Measurements from ENCODE around the gene COL15A1.
"Not testable (repeated sequence)": the region's sequence is repeated elsewhere in the genome, so short reads cannot be mapped to it uniquely, and the experiment has no call there.

The COL15A1 gene

DNA sequence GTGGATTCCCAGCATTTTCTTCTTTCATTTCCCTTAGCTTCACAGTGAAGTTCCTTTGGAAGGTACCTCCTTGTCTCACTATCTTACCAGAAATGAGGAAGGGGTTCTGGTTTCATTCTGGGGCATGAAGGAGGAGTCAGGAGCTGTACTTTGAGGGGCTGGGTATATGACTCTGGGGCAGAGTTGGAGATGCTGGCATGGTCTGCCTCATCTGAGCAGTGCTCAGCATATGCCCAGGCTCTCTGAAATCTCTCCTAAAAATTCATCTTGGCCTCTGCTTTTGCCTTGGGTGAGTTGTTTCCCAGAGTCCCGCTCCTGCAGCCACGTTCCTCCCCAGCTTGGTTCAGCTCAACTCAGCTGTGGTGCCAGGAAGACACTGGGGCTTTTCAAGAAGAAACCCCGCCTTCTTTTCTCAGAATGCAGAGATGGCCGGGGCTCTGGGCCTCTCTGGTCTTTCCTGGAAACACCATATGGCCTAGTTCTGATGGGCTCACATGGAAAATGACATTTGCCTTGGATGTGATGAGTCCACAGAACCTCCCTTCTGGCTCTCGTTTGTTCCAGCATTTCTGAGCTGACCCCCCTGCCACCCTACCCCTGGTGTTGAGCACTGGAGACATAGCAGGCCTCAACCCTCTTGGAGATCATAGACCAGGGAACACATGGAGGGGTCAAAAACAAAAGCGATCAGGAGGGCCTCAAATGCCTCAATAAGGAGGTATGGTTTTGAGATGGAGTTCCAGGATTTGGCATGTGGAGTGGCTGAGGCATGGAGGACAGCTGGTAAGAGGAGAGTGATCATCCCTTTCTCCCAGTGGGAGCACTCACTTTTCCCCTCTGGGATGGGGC is 149.2 kb downstream of the COL15A1 start:
- no peak for DNase-seq

DNA sequence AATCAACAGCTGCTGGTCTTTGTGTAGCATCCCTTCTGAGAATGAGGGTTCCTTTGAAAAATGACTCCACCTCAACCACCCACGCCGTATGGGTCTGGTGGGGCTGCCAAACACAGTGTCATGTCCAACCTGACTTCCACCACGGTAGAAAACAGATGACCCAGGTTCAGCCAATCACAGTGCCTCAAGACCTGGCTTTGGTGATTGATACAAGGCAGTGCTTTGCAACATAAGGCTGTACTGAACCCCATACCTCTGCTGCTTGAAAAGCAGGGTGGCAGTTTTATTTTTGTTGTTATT is 149.7 kb downstream of the COL15A1 start:
- DNase-seq = no peak

DNA sequence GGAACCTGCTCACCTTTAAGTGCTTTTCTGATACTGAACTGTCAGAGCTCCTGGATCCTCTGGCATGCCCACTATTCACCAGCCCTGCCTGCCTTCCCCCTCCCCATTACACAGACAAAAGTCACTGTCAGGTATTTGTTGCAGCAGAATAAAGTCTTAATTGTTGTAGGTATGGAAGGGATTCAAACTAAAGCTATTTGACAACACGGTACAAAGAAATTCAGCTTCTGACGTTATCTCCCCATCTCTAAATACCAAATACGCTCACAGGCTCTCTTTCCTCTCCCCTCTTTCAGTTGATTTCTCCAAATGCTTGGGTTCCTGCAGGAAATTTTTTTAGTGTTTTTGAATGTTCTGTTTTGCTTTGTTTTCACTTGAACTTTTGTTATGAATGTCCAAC is 151.9 kb downstream of the COL15A1 start:
- DNase-seq = no peak

DNA sequence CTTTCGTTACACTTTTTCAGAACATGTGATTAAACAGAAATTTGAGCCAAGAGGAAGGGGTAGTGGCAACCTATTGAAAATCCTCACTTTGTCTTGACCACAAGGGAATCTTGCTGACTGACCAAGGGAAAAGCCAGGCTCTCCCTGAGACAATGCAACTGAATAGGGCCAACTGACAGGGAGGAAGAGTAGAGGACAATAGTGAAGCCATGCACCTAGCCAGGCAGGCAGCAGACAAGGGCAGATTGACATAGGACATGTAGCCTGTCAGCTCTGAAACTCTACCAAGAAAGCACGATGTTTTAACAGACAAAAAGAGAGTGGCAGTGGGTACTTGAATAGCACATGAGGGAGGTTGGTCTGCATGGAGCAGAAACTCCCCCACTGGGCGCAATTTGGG is 152.7 kb downstream of the COL15A1 start:
- DNase-seq = no peak

DNA sequence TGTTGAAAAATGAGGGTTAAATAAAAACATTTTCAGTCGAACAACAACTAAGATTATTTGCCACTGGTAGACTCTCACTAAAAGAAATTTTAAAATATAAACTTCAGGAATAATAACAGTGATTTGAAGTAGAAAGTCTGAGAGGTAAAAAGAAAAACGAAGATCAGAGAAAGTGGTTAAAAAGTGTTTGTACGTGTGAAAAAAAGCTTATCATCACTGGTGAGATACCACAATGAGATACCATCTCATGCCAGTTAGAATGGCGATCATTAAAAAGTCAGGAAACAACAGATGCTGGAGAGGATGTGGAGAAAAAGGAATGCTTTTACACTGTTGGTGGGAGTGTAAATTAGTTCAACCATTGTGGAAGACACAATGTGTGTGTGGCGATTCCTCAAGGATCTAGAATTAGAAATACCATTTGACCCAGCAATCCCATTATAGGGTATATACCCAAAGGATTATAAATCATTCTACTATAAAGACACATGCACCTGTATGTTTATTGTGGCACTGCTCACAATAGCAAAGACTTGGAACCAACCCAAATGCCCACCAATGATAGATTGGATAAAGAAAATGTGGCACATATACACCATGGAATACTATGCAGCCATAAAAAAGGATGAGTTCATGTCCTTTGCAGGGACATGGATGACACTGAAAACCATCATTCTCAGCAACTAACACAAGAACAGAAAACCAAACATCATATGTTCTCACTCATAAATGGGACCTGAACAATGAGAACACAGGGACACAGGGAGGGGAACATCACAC is 156.3 kb downstream of the COL15A1 start:
- DNase-seq = not testable (repeated sequence)

DNA sequence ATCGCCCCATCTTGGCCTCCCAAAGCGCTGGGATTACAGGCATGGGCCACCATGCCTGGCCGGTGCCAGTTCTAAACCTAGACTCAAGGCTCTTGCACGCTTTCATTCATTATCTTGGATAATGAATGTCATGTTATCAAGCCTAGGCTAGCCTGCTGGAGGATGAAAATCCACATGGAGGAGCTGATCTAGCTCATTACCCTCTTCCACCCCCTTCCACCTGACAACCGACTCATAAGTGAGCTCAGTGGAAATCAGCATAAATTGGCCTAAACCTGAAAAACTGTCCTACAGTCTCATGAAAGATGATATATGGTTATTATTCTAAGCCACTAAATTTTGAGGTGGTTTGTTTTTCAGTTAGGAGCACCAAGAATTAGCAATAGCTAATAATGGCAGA is 157.6 kb downstream of the COL15A1 start:
- no peak for DNase-seq

DNA sequence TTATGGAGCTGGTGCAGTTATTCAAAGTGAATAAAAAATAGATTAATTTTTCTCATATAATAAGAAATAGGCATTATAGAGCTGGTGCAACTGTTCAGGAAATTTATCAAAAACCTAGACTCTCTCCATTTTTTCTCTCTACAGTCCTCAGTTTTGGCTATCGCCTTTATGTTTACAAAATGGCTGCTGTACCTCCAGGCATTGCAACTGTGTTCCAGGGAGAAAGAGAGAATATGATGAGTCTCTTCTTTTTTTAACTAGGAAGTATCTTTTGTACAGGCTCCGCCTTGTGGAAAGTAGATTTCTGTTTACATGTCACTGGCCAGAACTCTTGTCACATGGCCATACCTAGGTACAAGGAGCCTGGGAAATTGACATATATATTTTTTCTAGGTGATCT is 158.1 kb downstream of the COL15A1 start:
- DNase-seq = no peak

DNA sequence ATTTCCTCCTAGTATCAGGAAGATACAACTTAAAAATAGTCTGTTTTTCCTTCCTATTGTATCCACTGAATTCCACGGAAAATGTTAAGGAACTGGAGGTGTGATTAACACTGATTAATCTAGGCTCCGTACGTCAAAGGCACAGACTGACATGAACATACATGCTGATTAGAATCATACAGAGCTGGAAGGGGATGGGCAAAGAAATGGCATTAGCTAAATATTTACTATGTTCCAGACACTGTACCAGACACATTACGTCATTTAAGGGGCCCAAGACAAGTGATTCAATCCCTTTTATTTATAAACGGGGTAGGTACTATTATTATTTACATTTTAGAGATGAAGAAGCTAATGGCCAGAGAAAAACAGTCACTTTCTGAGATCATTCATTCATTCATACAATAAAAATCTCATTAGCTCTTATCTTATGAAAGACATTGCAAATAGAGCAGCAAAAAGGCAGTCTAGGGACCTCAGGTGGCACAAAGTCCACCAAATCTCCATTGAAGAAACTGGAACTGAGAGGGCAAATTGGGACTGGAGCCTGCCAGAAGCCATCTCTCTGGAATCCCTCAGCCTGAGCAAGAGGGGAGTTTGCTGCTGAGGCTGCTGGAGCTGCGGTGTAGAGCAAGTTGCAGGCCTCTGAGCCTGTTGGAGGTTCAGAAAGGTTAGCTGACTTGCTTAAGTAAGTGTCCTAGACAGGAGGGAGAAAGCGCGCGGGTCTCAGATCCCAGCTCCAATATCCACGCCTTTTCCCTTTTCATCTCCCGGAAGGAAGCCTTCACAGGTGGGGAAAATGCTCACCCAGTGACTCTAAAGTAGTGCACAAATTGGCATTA is 159.6 kb downstream of the COL15A1 start:
- no peak for DNase-seq

DNA sequence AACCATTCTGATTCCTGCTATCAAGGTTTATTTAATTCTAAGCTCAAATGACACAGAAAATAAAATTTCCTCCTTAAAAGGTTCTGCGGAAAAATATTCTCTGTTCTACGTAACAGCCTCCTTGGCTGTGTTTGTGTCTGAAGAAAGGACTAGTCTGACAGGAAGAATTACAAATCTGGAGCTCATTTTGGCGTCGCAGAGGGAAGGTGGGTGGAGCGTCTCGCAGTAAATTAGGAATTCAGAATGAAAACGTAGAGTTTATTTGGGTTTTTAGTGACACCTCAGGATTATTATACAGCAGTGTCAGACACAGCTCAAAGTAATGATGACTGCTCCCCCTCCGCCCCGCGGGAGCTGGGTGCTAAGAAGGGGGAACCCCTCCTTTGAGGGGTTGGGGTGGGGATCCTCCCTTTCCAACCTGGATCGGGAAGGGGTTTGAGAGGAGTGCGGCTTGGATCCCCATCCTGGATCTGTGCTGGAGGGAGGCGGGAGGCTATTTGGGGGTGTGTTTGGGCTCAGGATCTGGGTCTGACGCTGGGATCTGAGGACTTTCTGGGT is 160.3 kb downstream of the COL15A1 start:
- no peak for DNase-seq

DNA sequence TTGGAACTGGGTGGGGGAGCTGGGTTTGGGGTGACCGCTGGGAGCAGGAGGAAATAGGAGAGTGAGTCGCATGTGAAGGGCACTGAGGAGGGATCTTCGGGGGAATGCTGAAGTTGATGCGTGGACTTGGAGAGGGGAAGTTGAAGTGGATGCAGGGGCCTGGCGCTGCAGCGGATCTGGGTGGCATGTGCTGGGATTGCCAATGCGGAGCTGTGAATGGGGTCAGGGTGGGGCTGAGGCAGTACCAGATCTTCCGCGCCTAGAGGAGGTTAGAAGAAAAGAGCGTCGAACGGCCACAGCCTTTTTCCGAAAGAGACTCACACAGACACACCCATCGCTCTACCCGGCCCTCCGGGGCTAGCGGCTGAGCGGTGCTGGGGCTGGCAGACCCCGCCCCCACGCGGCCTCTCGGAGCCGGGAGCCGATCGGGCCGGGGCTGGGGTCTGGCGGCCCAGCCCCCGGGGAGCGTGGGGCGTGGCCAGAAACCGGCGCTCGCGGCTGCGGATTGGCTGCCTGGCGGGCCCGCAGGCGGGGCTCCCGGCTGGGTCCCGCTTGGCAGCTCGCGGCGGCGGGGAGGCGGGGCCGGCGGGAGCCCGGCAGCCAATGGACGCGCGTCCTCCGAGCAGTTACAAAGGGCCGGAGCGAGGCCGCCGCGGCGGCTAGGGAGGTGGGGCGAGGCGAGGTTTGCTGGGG is 160.9 kb downstream of the COL15A1 start, which contains the start of gene TGFBR1:
Gene TGFBR1, plus strand, starts transcription at position 655 of the 693 bp plus-strand sequence. CDS start 93 bp downstream, outside the sequence.
- DNase-seq = peak; percentile 66

DNA sequence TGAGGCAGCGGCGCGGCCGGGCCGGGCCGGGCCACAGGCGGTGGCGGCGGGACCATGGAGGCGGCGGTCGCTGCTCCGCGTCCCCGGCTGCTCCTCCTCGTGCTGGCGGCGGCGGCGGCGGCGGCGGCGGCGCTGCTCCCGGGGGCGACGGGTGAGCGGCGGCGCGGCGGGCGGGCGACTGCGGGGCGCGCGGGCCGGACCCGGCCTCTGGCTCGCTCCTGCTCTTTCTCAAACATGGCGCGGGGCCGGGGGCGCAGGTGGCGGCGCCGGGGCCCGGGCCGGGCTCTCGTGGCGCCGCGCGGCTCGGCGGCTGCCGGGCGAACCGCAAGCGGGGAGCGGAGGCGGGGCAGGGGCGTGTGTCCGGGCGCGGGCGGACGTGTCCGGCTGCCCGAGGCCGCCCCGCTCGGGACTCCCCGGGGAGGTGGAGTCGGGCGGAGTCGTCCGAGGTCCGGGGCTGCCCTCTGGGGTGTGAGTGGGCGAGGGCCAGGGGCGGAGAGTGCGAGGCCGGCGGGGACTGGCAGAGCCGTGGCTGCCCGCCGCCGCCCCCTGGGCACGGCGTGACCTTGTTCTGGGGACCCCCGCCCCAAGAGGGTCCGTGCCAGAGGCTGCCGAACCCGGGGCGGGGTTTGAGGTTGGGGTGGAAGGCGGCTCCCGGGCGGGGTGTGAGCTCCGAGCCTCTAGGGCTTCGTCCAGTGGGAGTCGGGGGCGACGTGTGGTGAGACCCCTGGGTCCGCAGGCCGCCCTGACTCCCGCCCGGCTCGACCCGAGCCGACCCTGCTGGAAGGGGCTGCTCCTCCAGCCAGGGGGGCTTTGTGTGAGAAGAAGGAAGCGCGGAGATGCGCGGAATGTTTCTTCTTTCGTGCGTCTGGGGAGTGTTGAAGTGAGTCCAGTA is 161.7 kb downstream of the COL15A1 start:
- no peak for DNase-seq

DNA sequence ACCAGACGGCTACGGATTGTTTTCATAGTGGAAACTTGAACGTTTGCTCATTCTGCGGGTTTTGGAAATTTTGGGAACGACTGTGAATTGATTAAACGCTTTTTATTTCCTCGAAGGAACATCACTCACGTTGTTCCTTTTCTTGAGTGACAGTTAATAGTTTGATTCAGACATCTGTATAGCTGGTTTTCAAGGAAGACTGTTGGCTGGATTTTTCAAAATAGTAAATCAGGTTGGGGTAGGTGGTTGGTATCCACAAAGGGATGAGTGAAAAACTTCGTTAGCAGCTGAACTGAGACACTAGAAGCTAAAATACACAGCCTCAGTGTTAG is 162.3 kb downstream of the COL15A1 start:
- DNase-seq = no peak

DNA sequence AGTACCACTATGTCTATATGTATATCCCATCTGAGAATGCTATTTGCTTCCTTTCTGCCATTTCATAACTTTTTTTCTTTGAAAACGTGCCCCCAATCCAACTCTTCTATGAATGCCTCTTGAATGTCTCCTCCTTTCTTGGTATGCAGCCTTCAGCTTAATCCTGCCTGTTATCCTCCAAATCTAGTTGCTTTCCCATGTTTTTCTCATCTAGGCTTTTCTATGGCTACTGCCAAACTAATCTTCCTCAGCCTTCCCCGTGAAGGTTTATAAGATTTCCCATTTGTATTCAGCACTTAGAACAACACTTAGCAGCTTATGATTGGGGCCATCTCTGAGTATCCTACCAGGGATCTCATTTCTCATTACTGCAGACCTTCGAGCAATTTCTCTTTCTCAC is 163.7 kb downstream of the COL15A1 start:
- DNase-seq = no peak

DNA sequence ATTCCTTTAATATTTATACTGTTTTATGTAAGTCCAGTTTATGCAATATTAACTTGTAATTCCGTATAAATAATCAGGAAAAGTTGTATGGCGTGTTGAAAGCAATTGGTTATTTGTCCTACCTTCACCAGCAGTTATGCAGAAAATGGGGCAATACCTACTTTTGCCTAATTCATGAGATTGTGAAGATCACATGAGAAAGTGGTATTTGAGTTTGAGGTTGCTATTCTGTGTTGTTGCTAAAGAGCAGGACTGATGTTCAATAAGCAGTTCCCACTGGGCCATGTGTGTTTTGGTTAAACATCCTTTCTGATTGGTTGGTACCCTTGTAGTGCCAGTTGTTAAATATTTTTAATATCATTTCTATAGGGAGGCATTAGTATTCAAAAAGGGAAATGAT is 164.4 kb downstream of the COL15A1 start:
- no peak for DNase-seq

DNA sequence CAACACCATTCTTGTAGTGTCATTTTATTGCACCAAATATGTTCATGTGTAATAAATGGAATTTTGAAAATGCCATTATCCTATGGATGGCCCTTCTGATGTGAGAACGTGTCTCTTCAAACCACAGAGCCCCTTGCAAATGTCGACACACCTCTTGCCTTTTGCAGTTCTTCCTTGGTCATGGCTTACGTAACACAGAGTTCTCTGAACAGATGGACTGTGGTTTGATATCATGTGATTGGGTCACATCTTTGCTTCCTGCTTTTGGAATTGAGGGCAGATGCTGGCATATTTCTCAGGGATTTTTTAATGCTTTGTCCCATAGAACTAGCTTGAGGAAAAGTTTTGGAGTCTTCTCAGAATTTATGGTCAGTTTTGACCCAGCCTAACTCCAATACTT is 165.8 kb downstream of the COL15A1 start:
- no peak for DNase-seq

DNA sequence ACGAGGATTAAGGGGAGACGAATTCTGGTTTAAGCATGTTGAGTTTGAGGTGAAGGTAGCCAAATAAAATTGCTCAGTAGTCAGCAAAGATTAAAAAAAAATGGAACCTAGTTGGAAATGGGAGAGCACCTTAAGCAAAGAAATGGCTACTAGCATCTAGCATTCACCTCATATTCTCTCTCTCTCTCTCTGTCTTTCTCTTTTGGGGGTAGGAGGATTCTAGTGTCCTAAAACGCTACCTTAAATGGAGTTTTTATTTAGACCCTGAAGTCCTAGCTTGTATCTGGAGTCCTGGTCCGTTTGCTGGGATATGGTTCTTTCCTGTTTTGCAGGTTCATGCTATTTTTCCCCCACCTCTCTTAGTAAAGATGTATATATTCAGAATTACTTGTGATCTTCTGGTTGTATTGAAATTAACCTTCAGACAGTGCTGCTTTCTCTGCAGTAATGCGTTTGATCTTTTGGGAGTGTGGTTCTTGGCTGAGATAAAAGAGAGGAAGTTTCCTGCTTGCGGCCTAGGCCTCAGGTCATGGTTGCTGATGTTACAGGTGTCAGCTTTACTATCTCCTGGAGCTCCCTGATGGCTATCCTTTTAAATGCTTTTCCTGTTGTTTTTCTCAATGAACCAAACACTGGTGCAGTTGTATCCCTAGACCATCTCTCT is 169.2 kb downstream of the COL15A1 start:
- DNase-seq = no peak

DNA sequence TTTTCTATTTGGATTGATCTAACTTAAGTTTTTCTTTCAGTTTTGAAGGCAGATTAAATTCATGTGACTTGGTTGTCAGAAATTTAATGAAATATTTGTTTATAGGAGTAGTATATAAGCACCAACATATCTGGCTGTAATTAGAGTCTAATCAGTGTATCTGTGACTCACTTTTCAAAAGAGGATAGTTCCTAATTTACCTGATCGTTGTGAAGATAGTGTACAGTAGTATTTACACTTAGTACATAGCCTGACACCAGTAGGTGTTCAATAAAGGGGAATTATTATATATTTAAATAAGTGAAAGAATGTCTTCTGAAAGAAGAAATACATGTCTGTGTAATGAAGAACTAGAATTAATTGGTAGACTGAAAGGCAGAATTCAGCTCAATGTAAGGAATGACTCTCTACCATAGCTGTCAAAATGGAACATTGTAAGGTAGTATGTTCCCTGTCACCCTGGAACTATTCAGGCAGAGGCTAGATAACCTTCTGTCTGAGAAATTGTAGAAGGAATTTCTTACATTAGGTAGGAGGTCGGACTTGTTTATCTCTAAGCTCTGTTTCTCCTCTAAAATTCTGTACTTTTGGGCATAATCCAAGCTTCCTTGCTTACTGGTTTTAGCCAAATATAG is 169.8 kb downstream of the COL15A1 start:
- DNase-seq = no peak

DNA sequence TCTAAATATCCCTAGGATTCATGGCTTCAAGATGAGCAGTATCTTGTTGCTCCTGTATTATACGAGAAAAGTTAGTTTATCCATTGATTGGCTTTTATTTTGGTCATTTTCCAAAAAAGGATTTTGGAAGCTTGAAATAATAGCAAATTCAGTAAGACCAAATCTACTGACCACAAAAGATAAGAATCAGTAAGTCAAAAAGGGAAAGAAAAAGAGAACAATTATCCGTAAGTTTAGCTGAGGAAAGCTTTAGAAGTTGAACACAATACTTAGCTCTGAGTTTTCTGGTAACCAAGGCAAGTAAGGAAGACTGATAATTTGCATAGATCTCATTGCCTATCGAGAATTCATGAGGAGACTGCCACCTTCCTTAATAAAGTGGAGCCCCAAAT is 170.3 kb downstream of the COL15A1 start:
- no peak for DNase-seq

DNA sequence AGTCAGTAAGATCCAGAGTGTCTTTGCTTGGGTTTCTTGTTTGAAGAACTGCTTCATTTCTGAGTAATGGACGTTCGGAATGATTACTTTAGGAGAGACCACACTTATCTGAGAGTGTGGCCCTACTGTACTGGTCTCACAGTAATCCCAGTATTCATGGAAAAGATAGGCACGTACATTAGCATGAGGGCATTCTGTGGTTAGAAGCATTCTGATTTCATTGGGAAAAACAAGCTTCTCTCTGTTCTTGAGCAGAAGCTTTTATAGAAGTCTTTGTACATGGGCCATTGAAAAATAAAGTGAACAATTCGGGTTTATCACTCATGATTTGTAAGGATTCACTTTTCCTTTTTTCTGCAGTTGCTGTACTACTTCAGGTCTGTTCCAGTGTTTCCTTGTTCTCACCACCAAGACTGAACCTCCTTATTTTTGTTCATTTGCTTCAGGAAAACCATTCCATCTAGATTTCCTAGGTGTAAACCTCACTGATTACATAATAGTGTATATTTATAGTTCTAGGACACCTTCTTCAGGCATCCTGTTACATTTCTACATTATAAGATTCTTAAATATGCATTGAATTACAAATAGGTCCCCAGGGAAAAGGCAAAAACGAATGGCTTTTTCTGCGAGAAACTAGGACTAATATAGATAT is 171.3 kb downstream of the COL15A1 start:
- DNase-seq = no peak

DNA sequence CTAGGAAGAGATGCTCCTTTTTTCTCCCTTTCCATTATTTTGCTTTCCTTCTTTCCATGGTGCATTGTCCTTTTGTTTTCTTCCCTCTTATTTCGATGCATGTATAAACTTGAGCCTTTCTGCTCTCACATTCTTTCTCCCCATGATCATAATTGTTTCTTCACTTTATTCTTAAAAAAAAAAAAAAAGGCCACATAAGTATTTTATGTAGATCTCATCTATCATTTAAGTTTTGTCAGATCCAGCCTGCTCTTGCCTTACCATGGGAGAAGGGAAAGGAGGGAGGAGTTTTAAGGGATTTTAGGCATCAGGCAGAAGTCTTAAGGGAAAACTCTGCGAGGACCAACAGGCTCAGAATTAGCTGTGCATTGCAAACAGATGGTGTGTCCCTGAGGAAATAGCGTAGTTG is 172.3 kb downstream of the COL15A1 start:
- no peak for DNase-seq
